ENCODE measurements around the gene PPME1. TPM values are rescaled to one million over a fixed set of nuclear protein-coding genes. Genes with fewer than 3 reads are reported as not detected.
A peak's percentile ranks its signal among the peaks of the same experiment; 100 is the strongest.

The PPME1 gene
- total RNA-seq, 1 donor: 22.4 TPM

DNA sequence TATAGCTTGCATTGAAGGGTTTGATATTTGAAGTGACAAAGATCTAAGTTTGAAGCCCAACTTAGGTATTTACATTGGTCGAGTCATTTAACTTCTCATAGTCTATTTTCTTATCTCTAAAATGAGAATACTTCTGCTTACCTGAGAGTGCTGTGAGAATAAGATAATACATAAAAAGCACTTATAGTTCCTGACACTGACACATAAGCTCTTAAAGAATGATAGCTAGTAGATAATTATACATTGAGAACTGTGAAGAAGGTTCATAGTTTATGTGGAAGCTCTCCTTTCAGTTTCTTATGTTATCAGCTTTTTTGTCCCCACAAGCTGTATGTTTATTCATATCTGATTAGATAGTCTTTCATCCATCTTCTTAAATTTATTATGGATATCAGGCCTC is 4.8 kb downstream of the PPME1 start:
- TF ChIP-seq, protein P1, sequence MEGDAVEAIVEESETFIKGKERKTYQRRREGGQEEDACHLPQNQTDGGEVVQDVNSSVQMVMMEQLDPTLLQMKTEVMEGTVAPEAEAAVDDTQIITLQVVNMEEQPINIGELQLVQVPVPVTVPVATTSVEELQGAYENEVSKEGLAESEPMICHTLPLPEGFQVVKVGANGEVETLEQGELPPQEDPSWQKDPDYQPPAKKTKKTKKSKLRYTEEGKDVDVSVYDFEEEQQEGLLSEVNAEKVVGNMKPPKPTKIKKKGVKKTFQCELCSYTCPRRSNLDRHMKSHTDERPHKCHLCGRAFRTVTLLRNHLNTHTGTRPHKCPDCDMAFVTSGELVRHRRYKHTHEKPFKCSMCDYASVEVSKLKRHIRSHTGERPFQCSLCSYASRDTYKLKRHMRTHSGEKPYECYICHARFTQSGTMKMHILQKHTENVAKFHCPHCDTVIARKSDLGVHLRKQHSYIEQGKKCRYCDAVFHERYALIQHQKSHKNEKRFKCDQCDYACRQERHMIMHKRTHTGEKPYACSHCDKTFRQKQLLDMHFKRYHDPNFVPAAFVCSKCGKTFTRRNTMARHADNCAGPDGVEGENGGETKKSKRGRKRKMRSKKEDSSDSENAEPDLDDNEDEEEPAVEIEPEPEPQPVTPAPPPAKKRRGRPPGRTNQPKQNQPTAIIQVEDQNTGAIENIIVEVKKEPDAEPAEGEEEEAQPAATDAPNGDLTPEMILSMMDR (IDR thresholded peaks at IDR 0.05; ENCODE audit: insufficient read depth, low read length): no peak
- no peak overlapping the region for H3K4me3 ChIP-seq (ENCODE audit: low read depth, low read length)
- DNase-seq (ENCODE audit: low read depth): no peak

DNA sequence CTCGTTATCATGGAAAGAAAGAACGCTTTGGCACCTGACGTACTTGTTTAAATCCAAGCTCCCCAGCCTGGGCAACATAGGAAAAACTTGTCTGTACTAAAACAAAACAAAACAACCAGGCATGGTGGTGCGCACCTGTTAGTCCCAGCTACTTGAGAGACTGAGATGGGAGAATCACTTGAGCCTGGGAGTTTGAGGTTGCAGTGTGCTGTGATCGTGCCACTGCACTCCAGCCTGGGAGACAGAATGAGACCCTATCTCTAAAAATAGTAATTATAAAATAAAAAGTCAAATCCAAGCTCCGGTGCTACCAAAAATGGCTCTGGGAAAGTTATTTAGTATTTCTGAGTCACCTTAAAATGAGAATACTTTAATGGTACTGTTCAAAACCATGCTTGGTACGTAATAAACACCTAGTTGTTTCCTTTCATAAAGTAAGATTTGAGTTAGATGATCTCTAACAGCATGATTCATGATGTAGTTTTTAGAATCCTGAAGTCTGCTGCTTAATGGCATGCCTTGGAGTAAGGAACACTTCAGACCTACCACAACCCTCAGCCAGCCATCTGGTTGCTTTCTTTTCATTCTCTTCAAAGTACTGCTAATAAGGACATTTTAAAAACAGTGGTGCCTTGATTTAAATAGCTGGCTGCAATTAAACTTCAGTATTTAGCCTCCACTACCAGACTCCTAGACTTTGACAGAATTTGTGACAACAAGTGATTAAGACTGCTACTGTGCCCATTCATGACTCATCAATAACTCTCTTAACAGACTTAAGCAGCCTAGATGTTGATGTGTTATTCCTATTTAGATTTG is 8.4 kb downstream of the PPME1 start:
- TF ChIP-seq, protein P1 (IDR thresholded peaks at IDR 0.05; ENCODE audit: insufficient read depth, low read length): no peak
- no peak for DNase-seq (ENCODE audit: low read depth)
- no peak overlapping the region for H3K4me3 ChIP-seq (ENCODE audit: low read depth, low read length)

DNA sequence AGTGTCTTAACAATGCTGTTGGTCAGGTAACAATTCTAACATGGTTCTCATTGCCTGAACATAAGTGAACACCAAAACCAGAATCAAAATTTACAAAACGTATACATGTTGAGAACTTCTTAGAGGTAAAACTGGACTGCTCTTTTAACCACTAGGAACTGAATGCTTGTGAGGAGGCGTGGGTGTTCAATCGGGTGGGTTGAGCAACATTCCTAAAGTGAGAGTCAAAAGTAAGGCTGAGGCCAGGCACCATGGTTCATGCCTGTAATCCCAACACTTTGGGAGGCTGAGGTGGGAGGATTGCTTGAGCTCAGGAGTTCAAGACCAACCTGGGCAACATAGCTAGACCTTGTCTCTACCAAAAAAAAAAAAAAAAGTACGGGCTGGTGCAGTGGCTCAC is 11.5 kb downstream of the PPME1 start:
- DNase-seq (ENCODE audit: low read depth): peak; percentile 7
- no peak overlapping the region for H3K4me3 ChIP-seq (ENCODE audit: low read depth, low read length)
- TF ChIP-seq, protein P1 (IDR thresholded peaks at IDR 0.05; ENCODE audit: insufficient read depth, low read length): no peak

DNA sequence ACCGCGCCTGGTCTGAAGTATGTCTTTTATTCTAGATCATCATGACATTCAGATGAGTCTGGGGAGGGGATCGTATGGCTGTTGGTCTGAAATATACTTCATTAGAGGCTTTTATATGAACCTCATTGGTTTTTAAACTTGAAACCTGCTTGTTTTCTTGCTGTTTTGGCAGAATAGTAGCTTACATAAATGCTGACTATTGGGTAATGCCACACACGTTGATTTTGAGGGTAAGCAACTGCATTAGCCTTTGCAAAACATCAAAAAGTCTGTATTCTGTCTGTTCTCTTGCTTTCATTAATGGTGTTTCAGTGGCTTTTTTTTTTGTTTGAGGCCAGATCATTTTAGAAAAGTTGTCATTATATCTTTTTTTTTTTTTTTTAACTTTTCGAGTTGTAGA is 14.2 kb downstream of the PPME1 start:
- TF ChIP-seq, protein P1 (IDR thresholded peaks at IDR 0.05; ENCODE audit: insufficient read depth, low read length): no peak
- no peak for DNase-seq (ENCODE audit: low read depth)

DNA sequence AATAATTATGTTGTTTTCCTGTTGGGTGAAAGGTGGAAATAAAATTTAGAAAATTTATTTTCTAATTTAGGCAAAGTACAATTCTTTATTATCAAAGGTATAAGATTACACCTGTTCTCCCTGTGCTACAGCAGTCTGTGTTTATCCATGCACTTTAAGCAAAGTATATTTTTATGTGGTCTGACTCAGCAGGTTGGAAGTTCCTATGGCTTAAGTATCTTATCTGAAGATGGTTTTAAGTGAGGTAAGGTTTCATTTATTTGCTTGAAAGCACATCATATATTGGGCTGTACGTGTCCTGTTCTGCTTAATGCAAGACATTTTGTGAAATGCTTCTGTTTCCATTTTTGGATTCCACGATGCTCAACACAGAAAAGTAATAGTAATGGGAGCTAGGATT is 14.6 kb downstream of the PPME1 start:
- H3K4me3 ChIP-seq (ENCODE audit: low read depth, low read length): no peak overlapping the region
- TF ChIP-seq, protein P1 (IDR thresholded peaks at IDR 0.05; ENCODE audit: insufficient read depth, low read length): no peak
- peak; percentile 20 for DNase-seq (ENCODE audit: low read depth)

More for the DNA sequence above, 14.2 kb downstream of the PPME1 start:
- H3K4me3 ChIP-seq (ENCODE audit: low read depth, low read length): no peak overlapping the region

DNA sequence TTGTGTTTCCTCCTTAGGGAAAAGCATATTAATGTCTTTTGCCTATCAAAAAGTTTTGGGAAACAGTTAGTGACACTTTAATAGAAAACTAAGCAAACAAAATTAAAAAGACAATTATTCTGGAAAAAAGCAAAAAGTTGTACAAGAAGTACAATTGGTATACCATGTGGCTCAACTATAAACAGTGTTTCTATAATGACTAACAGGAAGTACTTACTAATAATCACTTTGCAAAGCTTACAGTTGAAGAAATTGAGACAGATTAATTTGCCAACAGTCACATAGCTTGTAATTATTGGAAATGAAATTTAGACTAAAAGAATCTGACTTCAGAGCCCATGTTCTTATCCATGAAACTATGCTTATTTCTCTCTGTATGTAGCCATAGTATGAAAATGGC is 24.7 kb downstream of the PPME1 start:
- TF ChIP-seq, protein P1 (IDR thresholded peaks at IDR 0.05; ENCODE audit: insufficient read depth, low read length): no peak
- DNase-seq (ENCODE audit: low read depth): no peak
- H3K4me3 ChIP-seq (ENCODE audit: low read depth, low read length): no peak overlapping the region
